ENCODE data around the gene CRKL.
"Not testable (repeated sequence)": the region's sequence is repeated elsewhere in the genome, so short reads cannot be mapped to it uniquely, and the experiment has no call there.

GRCh38 chr22:20935049-20935448 lies 17.8 kb downstream of the CRKL start:
- TF ChIP-seq EZH2 (IDR thresholded peaks at IDR 0.05; ENCODE audit: low read depth); CTCF (conservative IDR thresholded peaks at IDR 0.05): not testable (repeated sequence)

Measured in PC-9 (cell line).